NCI-H1694 (cell line): ENCODE results near the gene IRF6.
A peak's percentile ranks its signal among the peaks of the same experiment; 100 is the strongest.

Source experiments
- DNase-seq: peaks from one replicate; lab custom pipeline; 2025; lab: John Stamatoyannopoulos, UW

IRF6 gene

GRCh38 chr1:209805875-209806760, at the start of gene IRF6:
Gene IRF6 (minus strand): TSS chr1:209806142. CDS start chr1:209801413, 4,729 bp downstream.
- DNase-seq = no peak

DNA sequence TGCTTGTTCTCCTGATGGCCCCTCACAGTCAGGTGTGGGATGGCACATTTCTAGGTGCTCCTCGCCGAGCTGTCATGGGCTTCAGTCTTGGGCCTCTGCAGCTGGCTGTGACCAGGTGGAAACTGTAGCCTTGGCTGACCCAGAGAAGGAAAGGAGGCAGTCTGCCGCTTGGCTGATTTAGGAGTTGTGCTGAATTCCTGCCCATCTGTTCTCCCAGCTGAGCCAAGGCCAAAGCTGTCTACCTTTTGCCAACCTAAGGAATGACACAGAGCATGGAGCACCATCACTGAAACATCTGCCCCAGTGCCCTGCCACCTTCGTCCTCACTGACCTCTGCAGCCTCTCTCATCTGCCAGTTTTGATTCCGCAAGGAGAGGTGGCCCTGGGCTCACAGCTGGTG, 49.7 kb upstream of the IRF6 start:
- DNase-seq = peak; percentile 87

- DNase-seq = no peak
Observed at GRCh38 chr1:209855006-209855405, 49.1 kb upstream of the IRF6 start.

- DNase-seq = peak; percentile 88
Observed at GRCh38 chr1:209854196-209854595, 48.3 kb upstream of the IRF6 start.

- peak; percentile 44 for DNase-seq
Observed at GRCh38 chr1:209853676-209854075, 47.7 kb upstream of the IRF6 start.

DNA sequence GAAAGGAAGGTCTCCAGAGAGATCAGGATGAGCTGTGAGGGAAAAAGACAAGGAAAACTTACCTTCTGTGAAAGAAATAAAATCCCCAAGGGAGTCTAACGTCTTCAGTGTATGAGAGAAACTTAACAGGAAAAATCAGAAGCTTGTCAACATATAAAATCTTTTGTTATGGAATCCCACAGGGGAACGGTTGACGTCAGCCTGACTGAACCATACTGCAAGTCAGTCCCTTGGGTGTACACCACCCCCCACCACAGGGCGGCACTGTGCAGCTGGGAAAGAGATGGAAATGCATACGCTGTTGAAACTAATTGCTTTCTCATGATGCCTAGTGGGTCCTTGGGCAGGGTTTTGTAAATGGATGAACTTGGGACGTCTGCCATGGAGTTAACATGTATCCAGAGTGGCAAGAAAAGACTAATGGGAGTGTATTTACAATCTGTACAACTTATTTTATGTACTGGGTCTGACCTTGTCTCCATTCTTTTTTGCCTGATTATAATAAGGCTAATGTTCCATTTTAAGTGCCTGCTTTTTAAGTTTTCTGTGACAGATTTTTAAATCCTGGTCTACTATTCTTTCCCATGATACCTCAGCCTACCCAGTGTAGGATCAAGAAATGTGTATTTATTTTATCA, 44.5 kb upstream of the IRF6 start:
- DNase-seq = peak; percentile 96

GRCh38 chr1:209849388-209849787, 43.4 kb upstream of the IRF6 start:
- no peak for DNase-seq

- no peak for DNase-seq
Observed at GRCh38 chr1:209845408-209845725, 39.4 kb upstream of the IRF6 start.

DNA sequence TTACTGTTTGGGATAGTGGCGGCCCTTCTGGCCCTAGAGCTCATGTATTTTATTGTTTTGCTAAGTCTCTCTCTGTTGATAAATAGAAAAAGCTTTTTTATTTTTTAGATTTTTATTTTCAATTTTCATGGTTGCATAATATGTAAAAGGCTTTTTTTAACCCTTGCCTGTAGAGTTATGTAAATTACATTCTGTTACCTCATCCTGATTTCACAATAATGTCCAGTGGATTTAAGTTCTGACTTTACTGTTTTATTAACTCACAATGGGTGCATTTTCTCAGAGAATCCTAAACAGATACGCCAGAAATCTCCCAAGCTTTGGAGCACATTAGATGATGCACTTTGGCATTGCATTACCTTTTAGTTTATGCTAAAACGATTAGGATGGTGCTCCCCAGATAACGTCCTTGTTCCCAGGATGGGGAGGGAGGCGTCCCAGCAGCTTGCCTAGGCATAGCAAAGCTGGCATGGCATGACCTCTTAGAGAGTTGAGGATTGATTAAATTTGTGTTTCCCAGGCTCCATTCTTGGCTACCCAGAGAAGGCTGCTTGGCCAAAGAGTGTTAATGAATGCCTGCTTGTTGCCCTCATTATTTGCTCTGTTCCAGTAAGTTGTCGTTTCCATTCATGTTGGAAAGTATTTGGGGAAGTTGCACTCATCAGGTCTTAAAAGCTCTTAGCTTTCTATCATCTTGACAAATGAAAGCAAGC, 38.9 kb upstream of the IRF6 start:
- DNase-seq = no peak

GRCh38 chr1:209840611-209841010, 34.7 kb upstream of the IRF6 start:
- DNase-seq = no peak

GRCh38 chr1:209839875-209840546, 34.1 kb upstream of the IRF6 start:
- no peak for DNase-seq

- DNase-seq = no peak
Observed at GRCh38 chr1:209838537-209838936, 32.6 kb upstream of the IRF6 start.

DNA sequence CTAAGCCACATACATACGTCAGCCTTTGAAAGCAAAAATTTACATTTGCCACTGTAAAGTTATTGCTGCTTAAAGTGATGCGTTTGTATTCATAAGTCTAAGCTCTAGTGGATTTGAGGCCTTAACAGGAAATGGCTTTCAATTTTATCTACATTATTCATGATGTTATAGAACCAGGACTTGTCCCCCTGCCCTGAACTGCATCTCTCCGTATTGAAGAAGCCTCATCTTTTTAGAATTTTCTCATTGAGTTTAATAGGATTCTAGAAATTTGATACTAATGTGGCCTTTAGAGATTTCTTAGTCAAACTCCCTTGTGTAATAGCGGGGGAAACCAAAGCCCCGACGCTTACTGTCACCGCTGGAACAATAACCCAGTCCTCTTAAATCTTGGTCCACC, 31.7 kb upstream of the IRF6 start:
- no peak for DNase-seq

- DNase-seq = no peak
Observed at GRCh38 chr1:209835782-209836298, 29.9 kb upstream of the IRF6 start.

GRCh38 chr1:209831615-209832014, 25.7 kb upstream of the IRF6 start:
- DNase-seq = no peak

DNA sequence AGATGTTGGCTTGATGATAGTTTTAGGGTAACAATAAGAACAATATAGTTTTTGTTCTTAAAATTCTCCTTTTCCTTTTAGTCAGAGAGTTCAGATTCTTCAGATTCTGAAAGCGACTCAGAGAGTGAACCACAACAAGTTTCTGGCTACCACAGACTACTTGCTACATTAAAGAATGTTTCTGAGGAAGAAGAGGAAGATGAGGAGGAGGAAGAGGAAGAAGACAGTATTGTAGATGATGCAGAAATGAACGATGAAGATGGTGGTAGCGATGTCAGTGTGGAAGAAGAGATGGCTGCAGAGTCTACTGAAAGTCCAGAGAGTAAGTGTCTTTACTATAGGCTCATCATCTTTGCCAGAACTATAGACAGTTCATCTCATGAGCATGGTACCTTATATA, 24.8 kb upstream of the IRF6 start:
- no peak for DNase-seq

DNA sequence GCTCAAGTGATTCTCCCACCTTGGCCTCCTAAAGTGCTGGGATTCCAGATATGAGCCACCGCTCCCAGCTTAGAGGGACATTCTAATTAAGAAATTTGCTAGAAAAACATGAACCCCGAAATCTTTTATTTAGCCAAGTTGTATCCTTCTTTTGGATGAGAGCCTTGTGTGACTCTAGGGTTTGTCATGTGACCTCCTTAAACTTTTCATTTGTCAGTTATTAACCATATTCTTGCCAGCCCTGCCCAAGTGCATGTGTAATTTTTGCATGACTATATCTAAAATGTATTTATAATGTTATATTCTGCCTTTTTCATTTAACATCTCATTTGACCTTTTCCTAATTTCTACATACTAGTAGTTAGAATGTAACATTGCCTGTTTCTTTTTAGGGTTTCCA, 23.8 kb upstream of the IRF6 start:
- DNase-seq = no peak

DNA sequence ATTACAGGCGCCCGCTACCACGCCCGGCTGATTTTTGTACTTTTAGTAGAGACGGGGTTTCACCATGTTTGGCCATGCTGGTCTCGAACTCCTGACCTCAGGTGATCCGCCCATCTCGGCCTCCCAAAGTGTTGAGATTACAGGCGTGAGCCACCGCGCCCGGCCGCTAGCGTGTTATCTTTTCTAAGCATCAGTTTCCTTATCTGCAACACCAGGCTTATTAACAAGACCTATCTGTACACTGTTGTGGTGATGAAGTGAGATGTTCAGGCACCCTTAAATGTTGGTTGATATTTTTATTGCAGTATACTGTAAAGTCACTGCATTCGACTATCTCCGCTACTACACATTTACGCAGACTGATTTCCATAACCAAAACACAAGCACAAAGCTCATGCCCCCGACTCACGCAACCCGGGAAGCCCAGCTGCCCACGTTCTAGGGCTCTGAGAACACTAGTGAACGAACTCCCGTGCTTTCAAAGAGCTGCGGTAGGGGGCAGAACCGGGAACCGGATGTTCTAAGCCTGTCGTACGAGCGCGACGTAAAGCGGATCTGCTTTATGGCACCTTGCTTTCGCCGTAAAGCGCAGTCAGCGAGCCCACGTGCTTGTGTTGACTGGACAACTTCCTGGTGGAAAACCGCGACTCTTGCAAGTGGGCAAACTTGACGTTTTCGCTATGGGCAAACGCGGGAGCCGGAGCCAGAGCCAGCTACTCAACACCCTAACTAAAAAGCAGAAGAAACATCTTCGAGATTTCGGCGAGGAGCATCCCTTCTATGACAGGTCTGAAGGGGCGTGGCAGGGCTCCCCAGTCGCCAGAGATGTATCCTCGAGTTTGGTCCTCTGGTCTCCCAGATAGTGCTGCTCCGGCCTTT, 21.7 kb upstream of the IRF6 start, which contains the start of gene UTP25:
UTP25 (plus strand) TSS at position 589 of the 879 bp plus-strand sequence; CDS start at position 681, 92 bp downstream.
- DNase-seq = peak; percentile 98

DNA sequence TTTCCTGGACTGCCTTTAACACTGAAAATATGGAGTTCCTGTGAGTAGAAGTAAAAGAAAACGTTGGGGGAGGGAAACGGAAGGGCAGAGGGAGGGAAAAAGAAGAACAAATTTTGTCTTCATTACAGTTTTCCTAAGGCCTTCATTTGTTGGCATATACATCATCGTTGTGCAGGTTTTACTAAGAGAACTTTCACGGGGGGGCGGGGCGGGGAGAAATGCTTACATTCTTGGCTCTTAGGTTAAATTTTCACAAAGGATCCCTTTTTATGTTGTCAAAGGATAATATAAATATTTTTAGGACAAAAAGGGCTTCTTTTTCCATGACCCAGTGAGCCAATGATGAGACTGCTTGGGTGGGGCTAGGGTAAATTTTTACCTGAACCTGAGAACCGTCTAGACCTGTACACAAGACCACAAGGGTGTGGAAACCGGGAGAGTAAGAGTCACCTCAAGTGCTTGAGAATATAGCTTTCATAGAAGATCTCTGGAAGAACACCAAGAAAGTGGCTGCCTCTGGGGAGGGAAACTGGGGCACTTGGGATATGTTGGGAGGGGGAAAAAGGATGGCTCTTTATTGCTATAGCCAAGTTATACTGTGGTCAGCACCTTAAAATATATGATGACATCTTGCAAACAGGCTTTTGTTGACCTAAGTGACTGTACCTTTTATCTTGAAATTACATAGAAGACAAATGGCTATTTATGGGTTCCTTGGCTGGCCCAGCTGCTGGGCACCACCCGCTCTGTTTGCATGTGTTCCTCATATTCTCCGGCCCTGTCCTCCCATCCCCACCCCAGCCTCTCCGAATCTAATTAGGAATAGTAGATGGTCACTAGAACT, 19.9 kb upstream of the IRF6 start:
- no peak for DNase-seq
